ENCODE measurements around the gene FYB1.

- TF ChIP-seq POLR2A (IDR thresholded peaks at IDR 0.05): no peak
- TF ChIP-seq, protein P1, sequence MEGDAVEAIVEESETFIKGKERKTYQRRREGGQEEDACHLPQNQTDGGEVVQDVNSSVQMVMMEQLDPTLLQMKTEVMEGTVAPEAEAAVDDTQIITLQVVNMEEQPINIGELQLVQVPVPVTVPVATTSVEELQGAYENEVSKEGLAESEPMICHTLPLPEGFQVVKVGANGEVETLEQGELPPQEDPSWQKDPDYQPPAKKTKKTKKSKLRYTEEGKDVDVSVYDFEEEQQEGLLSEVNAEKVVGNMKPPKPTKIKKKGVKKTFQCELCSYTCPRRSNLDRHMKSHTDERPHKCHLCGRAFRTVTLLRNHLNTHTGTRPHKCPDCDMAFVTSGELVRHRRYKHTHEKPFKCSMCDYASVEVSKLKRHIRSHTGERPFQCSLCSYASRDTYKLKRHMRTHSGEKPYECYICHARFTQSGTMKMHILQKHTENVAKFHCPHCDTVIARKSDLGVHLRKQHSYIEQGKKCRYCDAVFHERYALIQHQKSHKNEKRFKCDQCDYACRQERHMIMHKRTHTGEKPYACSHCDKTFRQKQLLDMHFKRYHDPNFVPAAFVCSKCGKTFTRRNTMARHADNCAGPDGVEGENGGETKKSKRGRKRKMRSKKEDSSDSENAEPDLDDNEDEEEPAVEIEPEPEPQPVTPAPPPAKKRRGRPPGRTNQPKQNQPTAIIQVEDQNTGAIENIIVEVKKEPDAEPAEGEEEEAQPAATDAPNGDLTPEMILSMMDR (IDR thresholded peaks at IDR 0.05): no peak
These were observed 33.8 kb upstream of the FYB1 start for GRCh38 chr5:39253196-39253595.

All from heart left ventricle (tissue), 13 donors.